Gastroesophageal sphincter (tissue), 4 donors: Measurements from ENCODE around the gene CREBRF. TPM values are rescaled to one million over a fixed set of nuclear protein-coding genes. Genes with fewer than 3 reads are reported as not detected.
"Not testable (repeated sequence)": the region's sequence is repeated elsewhere in the genome, so short reads cannot be mapped to it uniquely, and the experiment has no call there.

Experiments
- ATAC-seq: fragments of 150-250 bp; one replicate; pipeline ENCODE4 v1.9.1; 2016; ENCODE audit warnings: mild to moderate bottlenecking, moderate library complexity
- H3K27ac ChIP-seq, 4 donors: fragments of 200-600 bp; sonication (generic) in 3 of 4; 1 replicate in 3 of 4; 2 replicates in 1 of 4; pipeline ENCODE4 v1.5.1; 2016 to 2019
- H3K27me3 ChIP-seq: fragments of 200-600 bp; sonication (generic); one replicate; pipeline ENCODE4 v1.5.1; 2019
- H3K36me3 ChIP-seq, 2 donors: fragments of 200-600 bp; sonication (generic); one replicate each; pipeline ENCODE4 v1.5.1; 2019; ENCODE audit warnings: control low read depth in 1 of 2
- H3K4me1 ChIP-seq, 3 donors: fragments of 200-600 bp; sonication (generic); 1 replicate in 2 of 3; 2 replicates in 1 of 3; pipeline ENCODE4 v1.5.1; 2016 to 2019; ENCODE audit warnings: control low read depth in 2 of 3
- H3K4me3 ChIP-seq, 2 donors: fragments of 200-600 bp; sonication (generic); one replicate each; pipeline ENCODE4 v1.5.1; 2019; ENCODE audit warnings: mild to moderate bottlenecking in 1 of 2, moderate library complexity in 1 of 2
- H3K9me3 ChIP-seq, 3 donors: fragments of 200-600 bp; sonication (generic); one replicate each; pipeline ENCODE4 v1.5.1; 2017 to 2019; ENCODE audit warnings: control low read depth in 2 of 3
- EP300 ChIP-seq: sonication (generic); formaldehyde crosslinking; IDR thresholded peaks from one replicate; pipeline ENCODE4 v1.6.1; 2017; ENCODE audit warnings: antibody characterized with exemption, mild to moderate bottlenecking
- POLR2A ChIP-seq, 2 donors: fragments of 450-650 bp; IDR thresholded peaks; one replicate each; pipeline ENCODE4 v1.6.1; 2017; ENCODE audit warnings: antibody characterized with exemption in 2 of 2, mild to moderate bottlenecking in 2 of 2, moderate library complexity in 1 of 2
- POLR2AphosphoS5 ChIP-seq: sonication (generic); formaldehyde crosslinking; IDR thresholded peaks from one replicate; pipeline ENCODE4 v1.6.1; 2017; ENCODE audit warnings: antibody characterized with exemption
- WGBS, 2 donors: methylation state at CpG; one replicate each; pipeline ENCODE4 v1.1.5; 2018; ENCODE audit warnings: low coverage in 1 of 2; 5-methylcytosine and 5-hydroxymethylcytosine counted together
- total RNA-seq, 4 donors: library from RNA; depleted of rRNA; stranded (reverse); fragments of >200 nt; gene quantifications; one replicate each; pipeline ENCODE4 v1.1.0, GENCODE V29; 2016
- TF ChIP-seq, protein P1 (sequence below), 4 experiments: fragments of 200-600 bp in 2 of 4; fragments of 450-650 bp in 2 of 4; sonication (generic) in 1 of 4; IDR thresholded peaks; one replicate each; pipeline ENCODE4 v1.5.1; 2017 to 2019; ENCODE audit warnings: antibody characterized with exemption in 4 of 4, mild to moderate bottlenecking in 2 of 4, moderate library complexity in 2 of 4

CREBRF gene
- total RNA-seq, 4 donors from 2014 or later: 44.2 to 72.7 (median 64.0) TPM

DNA sequence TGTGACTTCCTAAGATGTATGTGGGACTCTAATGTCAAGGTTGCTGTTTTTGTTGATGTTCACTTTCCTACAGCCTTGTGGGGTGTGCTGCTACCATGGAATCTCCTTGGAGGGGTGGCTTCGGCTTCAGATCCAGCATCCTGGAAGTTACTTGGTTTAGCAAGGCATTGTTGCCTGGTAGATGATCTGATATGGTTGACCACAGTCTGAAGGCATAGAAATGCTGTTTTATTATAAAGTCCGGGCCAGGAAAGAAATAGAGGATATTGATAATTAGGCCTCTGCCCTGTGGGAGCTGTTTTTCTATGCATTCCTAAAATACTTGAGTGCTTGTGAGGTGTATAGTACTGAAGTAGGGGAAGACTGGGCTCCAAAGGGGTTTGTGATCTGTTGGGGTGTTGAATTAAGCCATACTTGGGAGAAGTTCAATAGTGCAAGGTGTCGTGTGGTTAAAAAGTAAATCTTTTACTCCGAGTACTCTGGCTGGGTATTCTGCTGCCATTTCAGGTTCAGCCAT, 27.3 kb upstream of the CREBRF start:
- peaks cover 0 to 32% (median 5%) of the 10 kb centered on the region in 3 donors for H3K4me1 ChIP-seq
- peak overlapping the region in 2 of 4 donors; percentile 8 to 19 for H3K27ac ChIP-seq
- H3K4me3 ChIP-seq: no peak overlapping the region
- H3K9me3 ChIP-seq: no peaks in the 10 kb centered on the region
- no peaks in the 10 kb centered on the region for H3K36me3 ChIP-seq
- H3K27me3 ChIP-seq: no peaks in the 10 kb centered on the region
- WGBS, 2 donors: 83 to 92% methylated on average over 2 to 4 of the region's 4 CpGs
- ATAC-seq: no peak
- TF ChIP-seq POLR2A (IDR thresholded peaks at IDR 0.05) (no peak), EP300 (no peak), POLR2AphosphoS5 (no peak)
- TF ChIP-seq, protein P1, sequence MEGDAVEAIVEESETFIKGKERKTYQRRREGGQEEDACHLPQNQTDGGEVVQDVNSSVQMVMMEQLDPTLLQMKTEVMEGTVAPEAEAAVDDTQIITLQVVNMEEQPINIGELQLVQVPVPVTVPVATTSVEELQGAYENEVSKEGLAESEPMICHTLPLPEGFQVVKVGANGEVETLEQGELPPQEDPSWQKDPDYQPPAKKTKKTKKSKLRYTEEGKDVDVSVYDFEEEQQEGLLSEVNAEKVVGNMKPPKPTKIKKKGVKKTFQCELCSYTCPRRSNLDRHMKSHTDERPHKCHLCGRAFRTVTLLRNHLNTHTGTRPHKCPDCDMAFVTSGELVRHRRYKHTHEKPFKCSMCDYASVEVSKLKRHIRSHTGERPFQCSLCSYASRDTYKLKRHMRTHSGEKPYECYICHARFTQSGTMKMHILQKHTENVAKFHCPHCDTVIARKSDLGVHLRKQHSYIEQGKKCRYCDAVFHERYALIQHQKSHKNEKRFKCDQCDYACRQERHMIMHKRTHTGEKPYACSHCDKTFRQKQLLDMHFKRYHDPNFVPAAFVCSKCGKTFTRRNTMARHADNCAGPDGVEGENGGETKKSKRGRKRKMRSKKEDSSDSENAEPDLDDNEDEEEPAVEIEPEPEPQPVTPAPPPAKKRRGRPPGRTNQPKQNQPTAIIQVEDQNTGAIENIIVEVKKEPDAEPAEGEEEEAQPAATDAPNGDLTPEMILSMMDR (IDR thresholded peaks at IDR 0.05): no peak

DNA sequence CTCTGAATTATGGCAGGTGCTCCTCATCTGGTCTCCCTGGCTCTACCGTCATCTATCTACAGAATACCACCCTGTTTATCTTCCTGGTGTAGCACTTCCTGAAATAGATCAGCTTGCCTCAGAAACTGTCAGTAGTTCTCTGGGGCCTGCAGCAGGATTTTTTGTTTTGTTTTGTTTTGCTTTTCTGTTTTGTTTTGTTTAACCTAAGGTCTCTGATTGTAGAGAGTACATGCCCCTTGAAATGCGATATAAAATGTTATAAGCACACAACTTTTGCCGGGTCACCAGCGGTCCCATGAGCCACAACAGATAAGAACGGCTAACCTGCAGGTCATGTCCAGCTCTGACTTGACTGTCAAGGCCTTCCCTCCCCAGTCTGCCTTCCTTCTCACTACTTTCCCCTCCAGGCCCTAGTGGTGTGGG, 26.6 kb upstream of the CREBRF start:
- Histone ChIP-seq H3K27ac (peak overlapping the region in 2 of 4 donors; percentile 17 to 22), H3K36me3 (peaks cover 0 to under 1% of the 10 kb centered on the region in 2 donors), H3K4me3 (no peak overlapping the region), H3K4me1 (peaks cover 0 to 32% (median 5%) of the 10 kb centered on the region in 3 donors), H3K9me3 (no peaks in the 10 kb centered on the region), H3K27me3 (no peaks in the 10 kb centered on the region)
- WGBS, 2 donors: 44 to 73% methylated on average over 2 to 5 of the region's 5 CpGs
- no peak for ATAC-seq
- TF ChIP-seq POLR2AphosphoS5: no peak
- no peak for TF ChIP-seq POLR2A (IDR thresholded peaks at IDR 0.05)
- TF ChIP-seq, protein P1 (IDR thresholded peaks at IDR 0.05): no peak
- TF ChIP-seq EP300: no peak

DNA sequence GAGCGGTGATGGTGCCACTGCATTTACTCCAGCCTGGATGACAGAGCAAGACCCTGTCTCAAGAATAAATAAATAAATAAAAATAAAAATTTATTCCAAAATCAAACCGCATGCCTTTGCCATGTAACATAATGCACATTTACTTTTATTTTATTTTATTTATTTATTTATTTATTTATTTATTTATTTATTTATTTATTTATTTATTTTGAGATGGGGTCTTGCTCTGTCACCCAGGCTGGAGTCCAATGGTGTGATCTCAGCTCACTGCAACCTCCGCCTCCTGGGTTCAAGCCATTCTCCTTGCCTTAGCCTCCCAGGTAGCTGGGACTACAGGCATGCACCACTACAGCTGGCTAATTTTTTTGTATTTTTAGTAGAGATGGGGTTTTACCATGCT, 24.1 kb upstream of the CREBRF start:
- Histone ChIP-seq H3K4me1 (peaks cover 0 to 55% (median 16%) of the 10 kb centered on the region in 3 donors), H3K36me3 (peaks cover 0 to 23% of the 10 kb centered on the region in 2 donors)
- ATAC-seq, H3K9me3 ChIP-seq, H3K27me3 ChIP-seq, H3K4me3 ChIP-seq, H3K27ac ChIP-seq: not testable (repeated sequence)
- WGBS, 2 donors: 90 to 98% methylated on average over 2 to 3 of the region's 3 CpGs

DNA sequence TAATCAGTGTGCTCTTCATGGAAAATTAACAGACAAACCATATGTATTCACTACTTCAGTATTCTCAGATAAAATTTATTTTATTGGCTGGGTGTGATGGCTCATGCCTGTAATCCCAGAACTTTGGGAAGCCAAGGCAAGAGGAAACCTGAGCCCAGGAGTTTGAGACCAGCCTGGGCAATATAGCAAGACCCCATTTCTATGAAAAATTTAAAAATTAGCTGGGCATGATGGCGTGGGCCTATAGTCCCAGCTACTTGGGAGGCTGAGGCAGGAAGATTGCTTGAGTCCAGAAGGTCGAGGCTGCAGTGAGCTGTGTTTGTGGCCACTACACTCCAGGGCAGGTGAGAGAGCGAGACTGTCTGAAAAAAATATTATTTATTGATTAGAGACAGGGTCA, 23.4 kb upstream of the CREBRF start:
- 100% methylated on average over 2 of the region's 3 CpGs; no CpG with 5 or more reads in 1 of the 2 donors for WGBS, 2 donors
- TF ChIP-seq, protein P1 (IDR thresholded peaks at IDR 0.05): no peak
- TF ChIP-seq POLR2A (IDR thresholded peaks at IDR 0.05): no peak
- no peak for TF ChIP-seq EP300
- no peak for TF ChIP-seq POLR2AphosphoS5
- Histone ChIP-seq H3K36me3 (peaks cover 0 to 23% of the 10 kb centered on the region in 2 donors), H3K4me3 (no peak overlapping the region), H3K9me3 (no peaks in the 10 kb centered on the region), H3K27ac (no peak overlapping the region), H3K4me1 (peaks cover 0 to 51% (median 16%) of the 10 kb centered on the region in 3 donors), H3K27me3 (no peaks in the 10 kb centered on the region)
- no peak for ATAC-seq

DNA sequence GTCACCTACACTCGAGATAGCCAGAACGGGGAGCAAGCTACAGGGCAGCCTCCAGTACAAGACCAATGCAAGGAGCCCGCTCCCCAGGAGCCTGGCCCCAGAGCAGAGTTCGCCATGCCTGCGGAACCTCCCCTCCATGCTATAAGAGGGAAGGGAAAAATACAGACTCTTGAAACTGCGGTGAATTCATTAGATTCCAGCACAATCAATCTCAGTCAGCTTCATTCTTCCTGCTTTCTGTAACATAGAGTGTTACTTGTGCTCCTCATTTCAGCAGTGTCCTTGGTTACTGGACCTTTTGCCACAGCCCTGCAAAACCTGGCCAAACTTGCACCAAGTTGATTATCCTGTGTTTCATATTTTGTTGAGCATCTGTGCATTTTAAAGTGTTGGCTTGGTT, 22.2 kb upstream of the CREBRF start:
- TF ChIP-seq POLR2AphosphoS5 (no peak), POLR2A (IDR thresholded peaks at IDR 0.05) (no peak), EP300 (no peak)
- TF ChIP-seq, protein P1 (IDR thresholded peaks at IDR 0.05): no peak
- no peak for ATAC-seq
- Histone ChIP-seq H3K9me3 (no peaks in the 10 kb centered on the region), H3K4me1 (peaks cover 0 to 39% (median 16%) of the 10 kb centered on the region in 3 donors), H3K27me3 (no peaks in the 10 kb centered on the region), H3K36me3 (peaks cover 0 to 23% of the 10 kb centered on the region in 2 donors), H3K4me3 (no peak overlapping the region), H3K27ac (no peak overlapping the region)
- 80 to 86% methylated on average over 3 to 6 of the region's 6 CpGs for WGBS, 2 donors
